IMR-90 (cell line): ENCODE measurements around the gene MEGF6.

Source experiments
- CHD1 ChIP-seq: IDR thresholded peaks from 2 replicates; pipeline ENCODE4 v1.6.1; 2012; ENCODE audit warnings: low read depth, low read length, improper control_type of control experiment
- CTCF ChIP-seq: conservative IDR thresholded peaks from 2 replicates; pipeline ENCODE4 v1.5.1; 2012; ENCODE audit warnings: mild to moderate bottlenecking, low read depth, low read length, improper control_type of control experiment
- MAZ ChIP-seq: IDR thresholded peaks from 2 replicates; pipeline ENCODE4 v1.6.1; 2012; ENCODE audit warnings: low read depth, mild to moderate bottlenecking, low read length, improper control_type of control experiment, moderate library complexity, borderline replicate concordance
- POLR2A ChIP-seq: IDR thresholded peaks from 2 replicates; pipeline ENCODE4 v1.6.1; 2012; ENCODE audit warnings: mild to moderate bottlenecking, low read depth, low read length
- RAD21 ChIP-seq: IDR thresholded peaks from 2 replicates; pipeline ENCODE4 v1.6.1; 2012; ENCODE audit warnings: low read length, improper control_type of control experiment
- RFX5 ChIP-seq: IDR thresholded peaks from 2 replicates; pipeline ENCODE4 v1.8.0; 2012; ENCODE audit warnings: low read depth, mild to moderate bottlenecking, low read length, moderate library complexity
- USF2 ChIP-seq: fragments of 150-350 bp; IDR thresholded peaks from 2 replicates; pipeline ENCODE4 v1.6.1; 2017; ENCODE audit warnings: mild to moderate bottlenecking, antibody characterized with exemption, low read length, low read depth

GRCh38 chr1:3580231-3580630 lies 31.1 kb downstream of the MEGF6 start:
- TF ChIP-seq CTCF (no peak), POLR2A (no peak), RAD21 (no peak), USF2 (no peak), CHD1 (no peak), MAZ (no peak), RFX5 (no peak)
